Upper lobe of right lung (tissue), 1 donor: ENCODE measurements around the gene MTMR1. TPM values are rescaled to one million over a fixed set of nuclear protein-coding genes. Genes with fewer than 3 reads are reported as not detected.

ENCODE experiments used
- ATAC-seq: fragments of 200-7000 bp; cut with Tn5 transposase; one replicate; pipeline ENCODE4 v1.9.1; 2020; ENCODE audit warnings: mild to moderate bottlenecking, moderate library complexity
- DNase-seq: peaks from one replicate; pipeline ENCODE4 v3.0.0-alpha.2; 2020
- H3K27ac ChIP-seq: fragments of 200-600 bp; one replicate; pipeline ENCODE4 v1.8.0; 2022
- H3K27me3 ChIP-seq: fragments of 200-600 bp; one replicate; pipeline ENCODE4 v1.8.0; 2022; ENCODE audit warnings: mild to moderate bottlenecking
- H3K36me3 ChIP-seq: fragments of 200-600 bp; one replicate; pipeline ENCODE4 v1.8.0; 2022
- H3K4me1 ChIP-seq: fragments of 200-600 bp; one replicate; pipeline ENCODE4 v1.8.0; 2022
- H3K4me3 ChIP-seq: fragments of 200-600 bp; one replicate; pipeline ENCODE4 v1.8.0; 2022; ENCODE audit warnings: mild to moderate bottlenecking
- H3K9me3 ChIP-seq: fragments of 200-600 bp; one replicate; pipeline ENCODE4 v1.8.0; 2022
- CTCF ChIP-seq: fragments of 200-600 bp; IDR thresholded peaks from one replicate; pipeline ENCODE4 v1.8.0; 2022; ENCODE audit warnings: antibody characterized with exemption
- intact Hi-C: fragments of 100-400 bp; cut with DNase I; formaldehyde crosslinking; loops from one replicate; pipeline ENCODE4 v1.11.0; 2022
- total RNA-seq: library from RNA; stranded (reverse); fragmentation: NEBNext Ultra II Directional; extraction: Animal tissue kit (Norgen Biotek cat#: 25700); gene quantifications from one replicate; pipeline ENCODE4 v1.2.1, GENCODE V29; 2021
- donor health status: DM: no; HTN: yes; CAD: no; lungs with severe emphysema.

MTMR1 gene
- total RNA-seq, 1 donor from 2014 or later: 27.3 TPM

- no peaks in the 10 kb centered on the region for H3K9me3 ChIP-seq
- DNase-seq: no peak
- TF ChIP-seq CTCF: no peak
- intact Hi-C loops: no loop called here
- peaks cover 40% of the 10 kb centered on the region for H3K36me3 ChIP-seq
- H3K4me1 ChIP-seq: no peaks in the 10 kb centered on the region
- H3K4me3 ChIP-seq: no peak overlapping the region
- no peak overlapping the region for H3K27ac ChIP-seq
- H3K27me3 ChIP-seq: no peaks in the 10 kb centered on the region
- peak; percentile 47 for ATAC-seq
Measured at GRCh38 chrX:150731795-150732194, 38.6 kb downstream of the MTMR1 start.

- TF ChIP-seq CTCF: no peak
- no peak for ATAC-seq
- H3K27me3 ChIP-seq: no peaks in the 10 kb centered on the region
- no peaks in the 10 kb centered on the region for H3K4me1 ChIP-seq
- no peak for DNase-seq
- H3K4me3 ChIP-seq: no peak overlapping the region
- no peak overlapping the region for H3K27ac ChIP-seq
- H3K9me3 ChIP-seq: no peaks in the 10 kb centered on the region
- intact Hi-C loops: no loop called here
- peaks cover 49% of the 10 kb centered on the region for H3K36me3 ChIP-seq
Measured at GRCh38 chrX:150736475-150736874, 43.3 kb downstream of the MTMR1 start.

GRCh38 chrX:150752124-150752523 lies 58.9 kb downstream of the MTMR1 start:
- Histone ChIP-seq H3K36me3 (peaks cover 3% of the 10 kb centered on the region), H3K9me3 (no peaks in the 10 kb centered on the region), H3K27me3 (no peaks in the 10 kb centered on the region), H3K27ac (no peak overlapping the region), H3K4me3 (no peak overlapping the region), H3K4me1 (no peaks in the 10 kb centered on the region)
- intact Hi-C loops: no loop called here
- DNase-seq (no peak), ATAC-seq (no peak)
- TF ChIP-seq CTCF: no peak

GRCh38 chrX:150753357-150753756 lies 60.2 kb downstream of the MTMR1 start:
- H3K4me1 ChIP-seq: no peaks in the 10 kb centered on the region
- TF ChIP-seq CTCF: no peak
- DNase-seq (no peak), ATAC-seq (no peak)
- intact Hi-C loops: no loop called here
- H3K27ac ChIP-seq: no peak overlapping the region
- no peaks in the 10 kb centered on the region for H3K27me3 ChIP-seq
- H3K9me3 ChIP-seq: no peaks in the 10 kb centered on the region
- peaks cover 3% of the 10 kb centered on the region for H3K36me3 ChIP-seq
- no peak overlapping the region for H3K4me3 ChIP-seq

- H3K4me3 ChIP-seq: no peak overlapping the region
Measured at GRCh38 chrX:150753968-150754367, 60.8 kb downstream of the MTMR1 start.

More at GRCh38 chrX:150753968-150754367, 60.8 kb downstream of the MTMR1 start:
- H3K4me1 ChIP-seq: no peaks in the 10 kb centered on the region
- peaks cover 3% of the 10 kb centered on the region for H3K36me3 ChIP-seq
- TF ChIP-seq CTCF: no peak
- no peaks in the 10 kb centered on the region for H3K9me3 ChIP-seq
- no peaks in the 10 kb centered on the region for H3K27me3 ChIP-seq
- intact Hi-C loops: no loop called here
- H3K27ac ChIP-seq: no peak overlapping the region
- ATAC-seq (no peak), DNase-seq (no peak)
